NCI-H510A (cell line): ENCODE measurements around the gene RCBTB2.
A peak's percentile ranks its signal among the peaks of the same experiment; 100 is the strongest.

Experiments used
- DNase-seq: peaks from one replicate; lab custom pipeline; 2025; lab: John Stamatoyannopoulos, UW

RCBTB2 gene

GRCh38 chr13:48563626-48564025 lies 30.7 kb upstream of the RCBTB2 start:
- DNase-seq = no peak

DNA sequence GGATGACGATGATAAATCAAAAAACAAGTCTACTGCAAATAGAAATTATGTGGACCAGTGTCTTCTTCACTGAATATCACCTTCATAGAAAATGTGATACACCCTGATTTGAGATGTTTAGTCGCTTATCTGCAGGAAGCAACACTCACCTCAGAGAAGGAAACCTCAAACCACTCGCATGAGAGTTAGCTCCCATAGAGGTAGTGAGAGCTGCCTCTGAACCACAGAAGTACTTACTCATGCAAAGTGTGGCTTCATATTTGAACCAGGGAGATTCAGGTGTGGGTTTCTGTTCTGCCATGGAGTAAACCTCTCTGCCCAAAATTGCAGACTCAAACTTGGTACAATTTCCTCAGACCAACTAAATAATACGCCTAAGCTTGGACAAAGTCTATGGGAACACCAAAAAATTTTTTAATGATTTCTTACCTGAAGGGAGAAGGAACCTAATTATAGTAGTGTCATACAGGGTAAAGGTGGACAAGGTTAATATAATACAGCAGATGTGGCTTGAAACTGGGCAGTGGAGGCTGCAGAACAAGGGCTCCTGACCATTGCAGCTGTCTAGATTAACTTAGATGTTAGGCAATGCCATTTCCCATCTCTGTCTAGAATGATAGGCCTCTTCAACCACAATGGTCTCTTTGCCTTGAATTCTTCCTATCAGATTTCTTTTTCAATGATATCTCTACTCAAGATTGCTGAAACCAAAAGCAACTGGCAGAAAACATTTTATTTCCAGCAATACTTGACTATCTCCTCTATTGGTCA lies 29.6 kb upstream of the RCBTB2 start:
- DNase-seq = no peak

DNA sequence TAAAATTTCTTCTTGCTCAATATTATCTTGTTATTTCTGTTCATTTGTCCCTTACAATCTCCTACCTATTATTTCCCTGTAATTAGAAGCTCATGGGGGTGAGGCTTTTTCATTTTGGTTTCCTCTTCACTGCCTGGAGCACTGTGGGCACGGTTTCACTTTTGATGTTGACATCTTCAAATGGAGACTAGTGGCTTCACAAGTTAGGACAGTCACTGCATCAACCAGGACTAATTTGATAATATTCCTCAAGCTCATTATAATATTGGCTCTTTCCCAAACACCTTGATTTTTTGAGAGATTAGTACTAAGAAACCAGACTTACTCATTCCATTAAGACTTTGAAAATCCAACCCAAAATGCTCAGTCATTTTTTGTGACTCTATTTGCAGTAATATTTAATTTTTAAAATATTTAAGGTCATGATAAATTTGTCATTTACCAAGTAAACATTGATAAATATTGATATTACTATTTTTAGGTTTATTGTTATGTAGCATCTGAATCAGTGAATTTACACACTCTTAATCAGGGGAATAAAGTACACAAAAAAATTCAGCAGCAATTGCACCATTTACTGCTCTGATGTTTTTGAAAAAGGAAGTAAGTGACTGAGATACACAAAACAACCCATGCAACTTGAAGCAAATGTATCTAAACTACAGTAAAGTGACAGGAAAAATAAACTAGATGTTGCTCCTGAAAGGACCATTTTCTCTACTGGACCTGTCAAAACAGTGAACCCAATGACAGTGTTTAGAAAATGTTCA lies 28.8 kb upstream of the RCBTB2 start:
- no peak for DNase-seq

DNA sequence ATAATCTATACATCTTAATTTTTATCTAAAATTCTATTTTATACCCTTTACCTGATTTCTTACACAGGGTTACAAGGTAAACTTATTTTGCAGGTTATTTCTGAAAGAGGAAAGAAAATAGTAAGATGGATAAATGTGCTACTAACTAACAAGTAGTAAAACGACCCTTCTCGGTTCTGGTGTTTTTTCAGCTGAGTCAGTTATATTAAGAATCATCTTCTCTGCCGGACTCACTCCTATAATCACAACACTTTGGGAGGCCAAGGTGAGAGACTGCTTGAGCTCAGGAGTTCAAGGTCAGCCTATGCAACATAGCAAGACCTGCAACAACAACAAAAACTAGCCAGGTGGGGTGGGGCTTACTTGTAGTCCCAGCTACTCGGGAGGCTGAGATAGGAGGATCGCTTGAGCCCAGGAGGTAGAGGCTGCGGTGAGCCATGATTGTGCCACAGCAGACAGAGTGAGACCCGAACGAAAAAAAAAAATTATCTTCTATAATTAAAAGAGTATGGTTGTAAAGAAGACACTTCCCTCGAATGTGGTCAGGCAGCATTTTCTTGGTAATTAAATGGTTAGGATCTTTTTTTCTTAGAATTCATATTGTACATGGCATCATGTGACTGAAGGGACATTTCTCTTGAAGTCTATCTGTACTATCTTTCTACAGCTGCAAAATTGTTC lies 27.9 kb upstream of the RCBTB2 start:
- DNase-seq = no peak

- DNase-seq = no peak
Measured at GRCh38 chr13:48559638-48560320, 26.9 kb upstream of the RCBTB2 start.

GRCh38 chr13:48556817-48557216 lies 23.9 kb upstream of the RCBTB2 start:
- DNase-seq = no peak

- DNase-seq = no peak
Measured at GRCh38 chr13:48555441-48555840, 22.6 kb upstream of the RCBTB2 start.

DNA sequence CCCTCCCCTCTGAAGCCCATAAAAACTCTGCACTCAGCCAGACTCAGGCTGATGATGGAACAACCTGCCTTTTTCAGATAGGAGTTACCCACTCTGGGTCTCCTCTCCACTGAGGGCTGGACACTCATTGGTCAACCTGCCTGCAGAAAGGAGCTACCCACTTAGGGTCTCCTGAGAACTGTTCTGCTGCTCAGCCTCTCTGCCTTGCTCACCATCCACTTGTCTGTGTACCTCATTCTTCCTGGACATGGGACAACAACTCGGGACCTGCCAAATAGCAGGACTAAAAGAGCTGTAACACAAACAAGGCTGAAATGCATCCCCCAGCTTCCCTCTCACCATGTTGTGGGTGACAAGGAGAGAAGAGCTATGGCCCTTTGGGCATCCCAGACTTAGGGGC lies 18.4 kb upstream of the RCBTB2 start:
- no peak for DNase-seq

DNA sequence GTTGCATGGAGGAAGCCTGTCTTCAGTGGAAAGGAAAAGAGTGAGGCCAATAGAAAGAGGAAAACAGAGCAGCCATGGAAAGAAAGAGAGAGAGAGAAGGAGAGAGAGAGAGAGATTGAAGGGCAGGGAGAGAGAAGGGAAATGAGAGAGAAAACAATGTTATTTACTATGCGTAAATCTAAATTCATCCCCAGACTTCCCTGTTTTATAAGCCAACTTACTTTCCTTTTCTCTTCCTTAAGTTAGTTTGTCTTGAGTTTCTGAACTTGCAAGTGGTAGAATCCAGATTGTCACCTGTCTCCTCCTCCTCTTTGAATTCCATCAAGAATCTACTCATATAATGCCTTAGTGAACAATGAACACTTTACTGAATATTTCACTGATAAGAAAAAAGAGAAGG lies 16.8 kb upstream of the RCBTB2 start:
- no peak for DNase-seq

- no peak for DNase-seq
Measured at GRCh38 chr13:48547663-48548092, 14.8 kb upstream of the RCBTB2 start.

- no peak for DNase-seq
Measured at GRCh38 chr13:48545608-48546007, 12.7 kb upstream of the RCBTB2 start.

GRCh38 chr13:48542581-48543341 lies 9.9 kb upstream of the RCBTB2 start:
- peak; percentile 0 for DNase-seq

GRCh38 chr13:48542138-48542537 lies 9.3 kb upstream of the RCBTB2 start:
- DNase-seq = no peak

- no peak for DNase-seq
Measured at GRCh38 chr13:48539550-48539949, 6.7 kb upstream of the RCBTB2 start.

DNA sequence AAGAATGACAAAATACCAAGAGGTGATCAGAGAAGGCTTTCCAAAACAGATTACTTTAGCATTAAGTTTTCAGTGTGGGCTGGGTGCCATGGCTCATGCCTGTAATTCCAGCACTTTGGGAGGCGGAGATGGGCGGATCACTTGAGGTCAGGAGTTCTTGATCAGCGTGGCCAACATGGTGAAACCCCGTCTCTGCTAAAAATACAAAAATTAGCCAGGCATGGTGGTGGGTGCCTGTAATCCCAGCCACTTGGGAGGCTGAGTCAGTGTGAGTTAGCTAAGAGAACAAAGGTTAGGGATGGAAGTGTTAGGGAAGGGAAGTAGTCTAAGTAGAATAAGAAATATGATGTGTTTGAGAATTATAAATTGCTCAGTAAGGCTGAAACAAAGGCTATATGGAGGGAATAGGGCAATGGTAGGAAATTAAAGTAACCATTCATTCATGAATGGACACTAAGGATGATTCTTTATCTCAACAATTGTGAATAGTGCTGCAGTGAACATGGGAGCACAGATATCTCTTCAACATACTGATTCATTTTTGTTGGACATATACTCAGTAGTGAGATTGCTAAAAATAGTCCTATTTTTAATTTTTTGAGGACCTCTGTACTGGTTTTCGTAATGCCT lies 3.9 kb upstream of the RCBTB2 start:
- no peak for DNase-seq

DNA sequence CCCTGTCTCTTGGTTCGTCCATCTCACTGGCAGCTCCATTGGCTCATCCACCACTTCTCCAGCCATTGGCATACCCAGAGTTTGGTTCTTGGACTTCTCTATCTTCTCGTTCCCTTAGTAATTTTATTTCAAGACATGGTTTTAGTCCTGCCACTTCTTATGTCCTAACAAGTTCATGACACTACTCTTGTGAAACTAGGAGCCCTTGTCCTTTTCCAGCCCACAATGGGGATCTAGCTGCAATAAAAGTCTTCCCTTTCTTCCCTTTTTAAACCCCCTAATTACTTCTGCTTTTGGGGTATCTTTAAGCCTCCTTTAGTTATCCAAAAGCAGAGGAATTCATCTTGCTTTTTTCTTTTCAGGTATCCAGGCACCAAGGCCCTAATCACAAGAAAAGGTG lies 2.9 kb upstream of the RCBTB2 start:
- no peak for DNase-seq

DNA sequence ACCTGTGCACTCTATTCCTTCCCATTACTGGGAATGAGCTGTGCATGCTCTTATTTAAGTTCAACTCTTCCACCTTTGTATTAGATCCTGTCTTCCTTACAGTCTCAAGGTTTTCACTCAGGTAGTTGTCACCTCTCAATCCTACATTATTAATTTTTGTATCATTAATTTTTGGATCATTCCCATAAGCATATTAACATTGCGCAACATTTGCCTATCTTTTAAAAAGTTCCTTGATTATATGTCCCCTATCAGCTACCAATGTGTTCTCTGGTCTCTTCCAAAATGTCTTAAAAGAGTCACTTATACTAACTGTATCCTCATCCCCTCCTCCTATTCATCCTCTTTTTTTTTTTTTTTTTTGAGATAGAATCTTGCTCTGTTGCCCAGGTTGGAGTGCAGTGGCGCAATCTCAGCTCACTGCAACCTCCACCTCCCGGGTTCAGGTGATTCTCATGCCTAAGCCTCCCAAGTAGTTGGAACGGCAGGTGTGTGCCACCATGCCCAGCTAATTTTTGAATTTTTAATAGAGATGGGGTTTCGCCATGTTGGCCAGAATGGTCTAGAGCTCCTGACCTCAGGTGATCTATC lies 2.1 kb upstream of the RCBTB2 start:
- no peak for DNase-seq

- no peak for DNase-seq
Measured at GRCh38 chr13:48533961-48534600, 1.2 kb upstream of the RCBTB2 start.

DNA sequence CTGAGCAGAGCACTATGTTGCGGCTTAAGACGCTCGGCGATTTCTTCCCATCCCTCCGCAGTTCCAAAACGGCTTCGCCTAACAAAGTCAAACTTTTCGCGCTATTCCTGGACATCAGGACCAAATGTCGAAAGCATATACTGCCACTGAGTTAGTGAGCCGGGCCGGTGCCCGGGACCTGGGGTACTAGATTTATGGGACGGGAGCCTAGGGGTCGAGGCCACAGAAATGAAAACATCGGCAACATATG lies 699 bp downstream of the RCBTB2 start:
- no peak for DNase-seq

DNA sequence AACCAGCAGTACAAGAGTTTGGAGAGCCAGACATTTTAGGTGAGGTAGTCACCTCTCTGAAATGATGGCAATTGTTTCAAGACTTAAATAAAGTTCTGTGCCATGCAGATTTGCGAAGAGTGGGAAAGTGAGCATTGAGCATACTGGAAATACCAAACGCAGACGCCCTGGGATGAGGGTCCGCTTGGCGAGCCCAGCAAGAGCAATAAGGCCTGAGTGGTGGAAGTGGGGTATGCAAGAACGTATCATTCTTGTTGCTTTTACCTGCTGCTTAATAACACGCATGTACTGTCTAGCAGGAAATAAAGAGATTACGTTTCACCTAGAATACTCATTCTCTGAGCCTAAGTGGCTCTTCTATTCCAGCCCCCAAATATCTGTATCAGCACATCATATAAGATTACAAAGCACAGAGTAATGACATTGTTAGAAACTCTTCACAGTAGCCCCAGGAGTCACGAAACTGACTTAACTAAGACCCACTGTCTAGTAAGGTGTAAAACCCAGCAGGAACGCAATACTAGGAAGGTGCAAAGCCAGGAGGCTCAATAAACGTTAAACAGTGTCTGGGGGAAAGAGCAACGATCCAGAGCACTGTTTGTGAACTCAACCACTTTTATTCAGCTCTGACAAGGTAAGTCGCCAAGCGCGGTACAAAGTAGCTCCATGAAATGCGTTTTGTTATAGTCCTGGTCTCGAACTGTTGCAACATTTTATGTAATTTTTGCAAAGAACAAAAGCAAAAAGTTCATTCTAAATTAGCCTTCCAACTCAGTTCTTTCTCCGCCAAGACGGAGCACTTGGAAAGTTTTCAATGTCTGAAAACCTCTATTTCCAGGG lies 1.2 kb downstream of the RCBTB2 start:
- peak; percentile 1 for DNase-seq
